ENCODE results near the gene POLR1D. TPM values are rescaled to one million over a fixed set of nuclear protein-coding genes. Genes with fewer than 3 reads are reported as not detected.

Gene POLR1D
- total RNA-seq, 2 donors from 2014 or later = 56.0 to 178 TPM

DNA sequence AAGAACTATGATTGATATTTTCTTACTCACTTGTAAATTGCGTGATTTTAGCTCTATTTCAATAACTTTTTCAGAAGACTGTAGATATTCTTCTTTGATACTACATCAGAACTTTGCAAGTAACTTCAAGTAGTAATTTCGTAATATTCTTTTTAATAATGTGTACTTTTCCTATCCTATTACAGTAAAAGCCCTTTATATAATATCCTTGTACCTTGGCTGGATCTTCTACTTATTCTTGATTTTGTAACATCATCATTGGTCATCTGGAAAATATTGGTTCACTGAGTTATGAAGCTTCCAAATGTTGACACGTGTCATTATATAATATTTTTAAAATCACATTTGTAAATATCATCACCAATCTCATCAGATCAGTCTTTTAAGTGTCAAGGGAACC is 32.4 kb downstream of the POLR1D start:
- WGBS, 2 donors = 89 to 93% methylated on average over 3 of the region's 3 CpGs
- Histone ChIP-seq H3K27ac (no peak overlapping the region), H3K4me1 (peaks cover 18% of the 10 kb centered on the region), H3K9me3 (no peaks in the 10 kb centered on the region), H3K4me3 (no peak overlapping the region), H3K27me3 (no peaks in the 10 kb centered on the region), H3K36me3 (replicated peaks in 1 of 2; ENCODE audit: insufficient read depth in 1 of 2, low read depth in 2 of 2) (peaks cover 11% of the 10 kb centered on the region in 2 donors)
- no peak for TF ChIP-seq POLR2A (IDR thresholded peaks at IDR 0.05)
- TF ChIP-seq, protein P1, sequence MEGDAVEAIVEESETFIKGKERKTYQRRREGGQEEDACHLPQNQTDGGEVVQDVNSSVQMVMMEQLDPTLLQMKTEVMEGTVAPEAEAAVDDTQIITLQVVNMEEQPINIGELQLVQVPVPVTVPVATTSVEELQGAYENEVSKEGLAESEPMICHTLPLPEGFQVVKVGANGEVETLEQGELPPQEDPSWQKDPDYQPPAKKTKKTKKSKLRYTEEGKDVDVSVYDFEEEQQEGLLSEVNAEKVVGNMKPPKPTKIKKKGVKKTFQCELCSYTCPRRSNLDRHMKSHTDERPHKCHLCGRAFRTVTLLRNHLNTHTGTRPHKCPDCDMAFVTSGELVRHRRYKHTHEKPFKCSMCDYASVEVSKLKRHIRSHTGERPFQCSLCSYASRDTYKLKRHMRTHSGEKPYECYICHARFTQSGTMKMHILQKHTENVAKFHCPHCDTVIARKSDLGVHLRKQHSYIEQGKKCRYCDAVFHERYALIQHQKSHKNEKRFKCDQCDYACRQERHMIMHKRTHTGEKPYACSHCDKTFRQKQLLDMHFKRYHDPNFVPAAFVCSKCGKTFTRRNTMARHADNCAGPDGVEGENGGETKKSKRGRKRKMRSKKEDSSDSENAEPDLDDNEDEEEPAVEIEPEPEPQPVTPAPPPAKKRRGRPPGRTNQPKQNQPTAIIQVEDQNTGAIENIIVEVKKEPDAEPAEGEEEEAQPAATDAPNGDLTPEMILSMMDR (IDR thresholded peaks at IDR 0.05) = no peak
- DNase-seq = no peak
- ATAC-seq = no peak
- intact Hi-C loops (cut with DNase I) = no loop called here

DNA sequence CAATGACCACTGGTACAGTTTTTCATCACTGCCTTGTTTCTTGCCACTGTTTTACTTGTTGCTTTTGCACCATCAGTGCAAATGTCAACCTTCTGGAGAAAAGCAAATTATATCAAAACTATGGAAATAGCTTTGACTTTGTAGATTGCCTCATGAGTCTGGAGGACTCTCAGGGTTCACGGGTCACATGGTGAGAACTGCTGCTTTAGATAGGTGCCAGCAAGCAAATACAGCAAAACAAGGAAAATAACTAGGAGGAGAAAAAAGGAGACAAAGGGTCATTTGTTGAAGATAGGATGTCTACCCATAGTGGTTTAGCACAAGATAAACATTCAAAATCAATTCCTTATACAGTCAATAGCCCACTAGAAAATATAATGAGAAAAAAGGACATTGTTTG is 33.1 kb downstream of the POLR1D start:
- H3K27me3 ChIP-seq = no peaks in the 10 kb centered on the region
- WGBS, 2 donors = 82 to 89% methylated on average over 1 of the region's 1 CpG
- no peak overlapping the region for H3K27ac ChIP-seq
- no peak overlapping the region for H3K4me3 ChIP-seq
- DNase-seq (no peak), ATAC-seq (no peak)
- intact Hi-C loops (cut with DNase I) = no loop called here
- H3K36me3 ChIP-seq (replicated peaks in 1 of 2; ENCODE audit: insufficient read depth in 1 of 2, low read depth in 2 of 2) = peaks cover 9 to 10% of the 10 kb centered on the region in 2 donors
- no peak for TF ChIP-seq POLR2A (IDR thresholded peaks at IDR 0.05)
- TF ChIP-seq, protein P1 (IDR thresholded peaks at IDR 0.05) = no peak
- H3K9me3 ChIP-seq = no peaks in the 10 kb centered on the region
- H3K4me1 ChIP-seq = peaks cover 24% of the 10 kb centered on the region

DNA sequence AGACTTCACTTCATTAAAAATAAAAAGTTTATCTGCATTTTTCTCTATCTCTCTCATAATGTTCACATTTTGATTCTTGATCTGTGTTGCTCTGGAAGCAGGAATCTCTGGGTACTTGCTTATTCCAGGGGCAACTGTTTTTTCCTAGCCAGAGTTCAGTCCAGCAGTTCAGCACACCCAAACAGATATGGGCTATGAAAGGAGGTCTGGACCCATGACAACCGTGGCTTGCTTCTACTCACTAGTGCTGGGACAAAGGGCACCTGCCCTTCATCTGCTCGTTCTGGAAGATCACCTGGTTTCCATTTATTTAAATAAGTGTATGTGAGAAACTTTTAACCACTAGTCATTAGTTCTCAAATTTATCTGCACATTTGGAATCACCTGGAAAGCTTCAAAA is 36.0 kb downstream of the POLR1D start:
- intact Hi-C loops (cut with DNase I) = no loop called here
- no peak for ATAC-seq

DNA sequence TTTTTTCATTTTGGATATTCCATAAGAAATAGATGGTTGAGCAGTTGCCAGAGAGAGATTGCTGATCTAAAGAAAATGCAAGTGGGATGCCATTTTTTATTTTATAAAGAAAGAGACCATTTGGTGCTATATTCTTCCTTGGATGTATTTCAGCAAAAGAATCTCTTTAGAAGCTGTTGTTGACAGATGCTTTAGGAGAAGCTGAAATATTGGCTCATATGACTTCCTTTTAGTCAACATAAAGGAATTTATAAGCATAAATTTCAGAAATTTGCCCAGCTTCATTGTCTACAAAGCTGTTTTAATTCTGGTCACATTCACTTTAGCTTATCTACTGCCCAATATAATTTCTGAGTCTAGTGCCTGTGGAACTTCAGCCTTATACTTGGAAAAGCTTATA is 36.9 kb downstream of the POLR1D start:
- Histone ChIP-seq H3K4me3 (no peak overlapping the region), H3K27ac (peak overlapping the region in 1 of 4 donors; percentile 70), H3K9me3 (no peaks in the 10 kb centered on the region), H3K36me3 (replicated peaks in 1 of 2; ENCODE audit: insufficient read depth in 1 of 2, low read depth in 2 of 2) (no peaks in the 10 kb centered on the region), H3K4me1 (peaks cover 47% of the 10 kb centered on the region), H3K27me3 (no peaks in the 10 kb centered on the region)
- intact Hi-C loops (cut with DNase I) = no loop called here
- ATAC-seq (no peak), DNase-seq (no peak)
- TF ChIP-seq, protein P1 (IDR thresholded peaks at IDR 0.05) = no peak
- TF ChIP-seq POLR2A (IDR thresholded peaks at IDR 0.05) = no peak

More for the DNA sequence above, 36.0 kb downstream of the POLR1D start:
- peaks cover 47% of the 10 kb centered on the region for H3K4me1 ChIP-seq
- DNase-seq = peak in 1 of 4 donors; percentile 52
- H3K4me3 ChIP-seq = no peak overlapping the region
- TF ChIP-seq POLR2A (IDR thresholded peaks at IDR 0.05) = no peak
- TF ChIP-seq, protein P1 (IDR thresholded peaks at IDR 0.05) = no peak
- H3K9me3 ChIP-seq = no peaks in the 10 kb centered on the region
- H3K36me3 ChIP-seq (replicated peaks in 1 of 2; ENCODE audit: insufficient read depth in 1 of 2, low read depth in 2 of 2) = no peaks in the 10 kb centered on the region
- no peak overlapping the region for H3K27ac ChIP-seq
- WGBS, 2 donors = 32 to 44% methylated on average over 2 of the region's 2 CpGs
- no peaks in the 10 kb centered on the region for H3K27me3 ChIP-seq

DNA sequence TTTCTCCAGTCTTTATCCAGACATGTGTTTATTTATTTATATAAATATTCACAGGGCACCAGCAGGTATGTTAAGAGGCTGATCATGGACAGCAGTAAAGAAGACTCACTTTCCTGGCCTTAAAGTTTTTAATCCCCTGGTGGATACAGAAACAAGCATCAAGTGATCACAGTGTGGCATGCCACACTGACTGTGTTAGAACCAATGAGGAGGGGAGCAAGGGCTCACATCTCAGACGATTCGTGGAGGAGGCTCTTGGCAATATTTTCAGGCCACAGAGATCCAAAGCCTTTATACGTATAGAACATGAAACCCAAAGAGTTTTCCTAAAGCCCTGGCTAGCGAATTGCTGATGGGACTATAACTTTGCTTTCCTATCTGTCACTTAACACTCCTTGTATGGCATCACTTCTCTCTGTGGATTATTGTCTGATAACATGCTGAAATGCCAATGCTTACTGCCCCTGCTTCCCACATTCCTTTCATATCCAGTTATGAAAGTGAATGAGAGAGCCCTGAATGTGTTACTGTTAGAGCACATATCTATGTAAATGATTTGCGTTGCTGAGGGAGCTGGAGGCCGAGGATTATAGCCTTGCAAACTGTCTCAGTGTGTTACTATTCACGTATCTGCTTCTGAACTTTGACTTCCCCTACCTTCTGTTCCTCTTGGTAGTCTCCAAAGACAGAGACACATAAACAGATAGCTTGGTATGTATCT is 37.6 kb downstream of the POLR1D start:
- peak; percentile 66 for ATAC-seq
- H3K27me3 ChIP-seq = no peaks in the 10 kb centered on the region
- TF ChIP-seq, protein P1 (IDR thresholded peaks at IDR 0.05) = no peak
- no peak for TF ChIP-seq POLR2A (IDR thresholded peaks at IDR 0.05)
- peaks cover 47% of the 10 kb centered on the region for H3K4me1 ChIP-seq
- peak overlapping the region in 3 of 4 donors; percentile 24 to 70 (median 58) for H3K27ac ChIP-seq
- H3K9me3 ChIP-seq = no peaks in the 10 kb centered on the region
- 50 to 64% methylated on average over 7 of the region's 7 CpGs for WGBS, 2 donors
- DNase-seq = peak in 1 of 4 donors; percentile 7
- H3K4me3 ChIP-seq = no peak overlapping the region
- intact Hi-C loops (cut with DNase I) = no loop called here
- H3K36me3 ChIP-seq (replicated peaks in 1 of 2; ENCODE audit: insufficient read depth in 1 of 2, low read depth in 2 of 2) = no peaks in the 10 kb centered on the region
